ENCODE results near the gene ALDH3B1. TPM values are rescaled to one million over a fixed set of nuclear protein-coding genes. Genes with fewer than 3 reads are reported as not detected.

ALDH3B1 gene
- total and polyA plus RNA-seq, 4 donors: 1.6 to 7.1 (median 3.4) TPM

DNA sequence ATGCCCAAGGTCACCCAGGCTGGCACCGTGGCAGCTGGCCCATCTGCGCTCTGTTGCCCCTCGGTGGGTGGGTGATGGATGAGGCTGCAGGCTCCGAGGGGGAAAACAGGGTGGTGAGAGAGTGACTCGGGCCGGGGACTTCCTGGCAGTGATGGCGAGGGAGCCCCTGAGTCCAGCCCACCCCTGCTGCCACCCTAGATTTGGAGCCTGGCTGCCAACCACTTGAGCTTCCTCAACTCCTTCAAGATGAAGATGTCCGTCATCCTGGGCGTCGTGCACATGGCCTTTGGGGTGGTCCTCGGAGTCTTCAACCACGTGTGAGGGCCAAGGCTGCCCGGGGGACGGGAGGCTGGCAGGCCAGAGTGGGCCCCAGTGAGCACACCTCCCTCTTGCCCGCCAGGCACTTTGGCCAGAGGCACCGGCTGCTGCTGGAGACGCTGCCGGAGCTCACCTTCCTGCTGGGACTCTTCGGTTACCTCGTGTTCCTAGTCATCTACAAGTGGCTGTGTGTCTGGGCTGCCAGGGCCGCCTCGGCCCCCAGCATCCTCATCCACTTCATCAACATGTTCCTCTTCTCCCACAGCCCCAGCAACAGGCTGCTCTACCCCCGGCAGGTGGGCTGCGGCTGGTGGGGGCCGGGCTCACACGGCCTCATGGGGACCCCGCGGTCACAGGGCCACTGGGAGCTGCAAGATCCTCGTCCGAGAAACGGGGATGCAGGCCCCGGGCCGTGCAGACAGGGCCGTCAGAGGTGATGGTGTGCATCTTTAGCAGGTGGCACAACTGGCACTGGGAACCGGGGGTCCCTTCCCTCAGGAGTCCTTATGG, 38.8 kb downstream of the ALDH3B1 start:
- peaks cover 7 to 67% (median 16%) of the 10 kb centered on the region in 4 donors for H3K36me3 ChIP-seq (ENCODE audit: control insufficient read depth in 4 of 4, insufficient read depth in 3 of 4, low read depth in 1 of 4, low read length in 3 of 4)
- 94% methylated on average over 35 of the region's 35 CpGs for WGBS
- no peak overlapping the region for H3K27ac ChIP-seq (ENCODE audit: low read depth in 1 of 2, low read length in 2 of 2)
- H3K4me3 ChIP-seq (ENCODE audit: low read depth in 1 of 3, low read length in 3 of 3): no peak overlapping the region
- H3K4me1 ChIP-seq (ENCODE audit: control insufficient read depth in 4 of 4, insufficient read depth in 4 of 4, low read length in 3 of 4): no peaks in the 10 kb centered on the region
- DNase-seq (ENCODE audit: low spot score): no peak
- no peaks in the 10 kb centered on the region for H3K9me3 ChIP-seq (ENCODE audit: control insufficient read depth in 4 of 4, low read length in 3 of 4)
- H3K27me3 ChIP-seq (ENCODE audit: control insufficient read depth in 4 of 4, insufficient read depth in 4 of 4, low read length in 3 of 4): no peaks in the 10 kb centered on the region
- TF ChIP-seq, protein P1, sequence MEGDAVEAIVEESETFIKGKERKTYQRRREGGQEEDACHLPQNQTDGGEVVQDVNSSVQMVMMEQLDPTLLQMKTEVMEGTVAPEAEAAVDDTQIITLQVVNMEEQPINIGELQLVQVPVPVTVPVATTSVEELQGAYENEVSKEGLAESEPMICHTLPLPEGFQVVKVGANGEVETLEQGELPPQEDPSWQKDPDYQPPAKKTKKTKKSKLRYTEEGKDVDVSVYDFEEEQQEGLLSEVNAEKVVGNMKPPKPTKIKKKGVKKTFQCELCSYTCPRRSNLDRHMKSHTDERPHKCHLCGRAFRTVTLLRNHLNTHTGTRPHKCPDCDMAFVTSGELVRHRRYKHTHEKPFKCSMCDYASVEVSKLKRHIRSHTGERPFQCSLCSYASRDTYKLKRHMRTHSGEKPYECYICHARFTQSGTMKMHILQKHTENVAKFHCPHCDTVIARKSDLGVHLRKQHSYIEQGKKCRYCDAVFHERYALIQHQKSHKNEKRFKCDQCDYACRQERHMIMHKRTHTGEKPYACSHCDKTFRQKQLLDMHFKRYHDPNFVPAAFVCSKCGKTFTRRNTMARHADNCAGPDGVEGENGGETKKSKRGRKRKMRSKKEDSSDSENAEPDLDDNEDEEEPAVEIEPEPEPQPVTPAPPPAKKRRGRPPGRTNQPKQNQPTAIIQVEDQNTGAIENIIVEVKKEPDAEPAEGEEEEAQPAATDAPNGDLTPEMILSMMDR (IDR thresholded peaks at IDR 0.05; ENCODE audit: low read depth, low read length, missing input control): no peak
- TF ChIP-seq, protein P2, sequence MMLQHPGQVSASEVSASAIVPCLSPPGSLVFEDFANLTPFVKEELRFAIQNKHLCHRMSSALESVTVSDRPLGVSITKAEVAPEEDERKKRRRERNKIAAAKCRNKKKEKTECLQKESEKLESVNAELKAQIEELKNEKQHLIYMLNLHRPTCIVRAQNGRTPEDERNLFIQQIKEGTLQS (IDR thresholded peaks at IDR 0.05): no peak
- no peak for TF ChIP-seq FOXA1 (IDR thresholded peaks at IDR 0.05)
- no peak for TF ChIP-seq HNF4G (IDR thresholded peaks at IDR 0.05)
- no peak for TF ChIP-seq EGR1 (IDR thresholded peaks at IDR 0.05; ENCODE audit: low read depth in 2 of 2)
- no peak for TF ChIP-seq NR2F2 (IDR thresholded peaks at IDR 0.05)
- TF ChIP-seq, protein P3, sequence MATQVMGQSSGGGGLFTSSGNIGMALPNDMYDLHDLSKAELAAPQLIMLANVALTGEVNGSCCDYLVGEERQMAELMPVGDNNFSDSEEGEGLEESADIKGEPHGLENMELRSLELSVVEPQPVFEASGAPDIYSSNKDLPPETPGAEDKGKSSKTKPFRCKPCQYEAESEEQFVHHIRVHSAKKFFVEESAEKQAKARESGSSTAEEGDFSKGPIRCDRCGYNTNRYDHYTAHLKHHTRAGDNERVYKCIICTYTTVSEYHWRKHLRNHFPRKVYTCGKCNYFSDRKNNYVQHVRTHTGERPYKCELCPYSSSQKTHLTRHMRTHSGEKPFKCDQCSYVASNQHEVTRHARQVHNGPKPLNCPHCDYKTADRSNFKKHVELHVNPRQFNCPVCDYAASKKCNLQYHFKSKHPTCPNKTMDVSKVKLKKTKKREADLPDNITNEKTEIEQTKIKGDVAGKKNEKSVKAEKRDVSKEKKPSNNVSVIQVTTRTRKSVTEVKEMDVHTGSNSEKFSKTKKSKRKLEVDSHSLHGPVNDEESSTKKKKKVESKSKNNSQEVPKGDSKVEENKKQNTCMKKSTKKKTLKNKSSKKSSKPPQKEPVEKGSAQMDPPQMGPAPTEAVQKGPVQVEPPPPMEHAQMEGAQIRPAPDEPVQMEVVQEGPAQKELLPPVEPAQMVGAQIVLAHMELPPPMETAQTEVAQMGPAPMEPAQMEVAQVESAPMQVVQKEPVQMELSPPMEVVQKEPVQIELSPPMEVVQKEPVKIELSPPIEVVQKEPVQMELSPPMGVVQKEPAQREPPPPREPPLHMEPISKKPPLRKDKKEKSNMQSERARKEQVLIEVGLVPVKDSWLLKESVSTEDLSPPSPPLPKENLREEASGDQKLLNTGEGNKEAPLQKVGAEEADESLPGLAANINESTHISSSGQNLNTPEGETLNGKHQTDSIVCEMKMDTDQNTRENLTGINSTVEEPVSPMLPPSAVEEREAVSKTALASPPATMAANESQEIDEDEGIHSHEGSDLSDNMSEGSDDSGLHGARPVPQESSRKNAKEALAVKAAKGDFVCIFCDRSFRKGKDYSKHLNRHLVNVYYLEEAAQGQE (IDR thresholded peaks at IDR 0.05): no peak
- TF ChIP-seq RAD21 (IDR thresholded peaks at IDR 0.05): no peak
- TF ChIP-seq TAF1 (conservative IDR thresholded peaks at IDR 0.05): no peak
- no peak for TF ChIP-seq HNF4A (conservative IDR thresholded peaks at IDR 0.05)
- TF ChIP-seq, protein P4, sequence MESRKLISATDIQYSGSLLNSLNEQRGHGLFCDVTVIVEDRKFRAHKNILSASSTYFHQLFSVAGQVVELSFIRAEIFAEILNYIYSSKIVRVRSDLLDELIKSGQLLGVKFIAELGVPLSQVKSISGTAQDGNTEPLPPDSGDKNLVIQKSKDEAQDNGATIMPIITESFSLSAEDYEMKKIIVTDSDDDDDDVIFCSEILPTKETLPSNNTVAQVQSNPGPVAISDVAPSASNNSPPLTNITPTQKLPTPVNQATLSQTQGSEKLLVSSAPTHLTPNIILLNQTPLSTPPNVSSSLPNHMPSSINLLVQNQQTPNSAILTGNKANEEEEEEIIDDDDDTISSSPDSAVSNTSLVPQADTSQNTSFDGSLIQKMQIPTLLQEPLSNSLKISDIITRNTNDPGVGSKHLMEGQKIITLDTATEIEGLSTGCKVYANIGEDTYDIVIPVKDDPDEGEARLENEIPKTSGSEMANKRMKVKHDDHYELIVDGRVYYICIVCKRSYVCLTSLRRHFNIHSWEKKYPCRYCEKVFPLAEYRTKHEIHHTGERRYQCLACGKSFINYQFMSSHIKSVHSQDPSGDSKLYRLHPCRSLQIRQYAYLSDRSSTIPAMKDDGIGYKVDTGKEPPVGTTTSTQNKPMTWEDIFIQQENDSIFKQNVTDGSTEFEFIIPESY (IDR thresholded peaks at IDR 0.05): no peak
- no peak for TF ChIP-seq GABPA (IDR thresholded peaks at IDR 0.05 in 1 of 2, conservative IDR thresholded peaks at IDR 0.05 in 1 of 2)
- no peak for TF ChIP-seq SP1 (IDR thresholded peaks at IDR 0.05)
- no peak for TF ChIP-seq YY1 (IDR thresholded peaks at IDR 0.05)
- no peak for TF ChIP-seq JUND (IDR thresholded peaks at IDR 0.05)
- no peak for TF ChIP-seq RXRA (IDR thresholded peaks at IDR 0.05)
- no peak overlapping the region for H3K9ac ChIP-seq (ENCODE audit: low read depth in 1 of 2, low read length in 2 of 2)
